Right atrium auricular region (tissue), 2 donors: ENCODE measurements around the gene ASB5. TPM values are rescaled to one million over a fixed set of nuclear protein-coding genes. Genes with fewer than 3 reads are reported as not detected.

Experiments used
- DNase-seq: peaks from one replicate; pipeline ENCODE4 v3.0.0-alpha.2; 2019; ENCODE audit warnings: low spot score
- H3K27ac ChIP-seq, 2 donors: fragments of 200-600 bp; sonication (generic); 1 replicate in 1 of 2; 2 replicates in 1 of 2; pipeline ENCODE4 v1.5.1; 2016 to 2019
- H3K27me3 ChIP-seq, 2 donors: fragments of 200-600 bp; sonication (generic); one replicate each; pipeline versions ENCODE4 v1.5.1 to v1.6.0; 2017 to 2019
- H3K36me3 ChIP-seq: fragments of 200-600 bp; sonication (generic); one replicate; pipeline ENCODE4 v1.5.1; 2016
- H3K4me1 ChIP-seq, 2 donors: fragments of 200-600 bp; sonication (generic); one replicate each; pipeline versions ENCODE4 v1.5.1 to v1.6.0; 2017 to 2019
- H3K4me3 ChIP-seq, 2 donors: fragments of 200-600 bp; sonication (generic); 1 replicate in 1 of 2; 2 replicates in 1 of 2; pipeline ENCODE4 v1.5.1; 2017 to 2019; ENCODE audit warnings: mild to moderate bottlenecking in 1 of 2, moderate library complexity in 1 of 2
- H3K9me3 ChIP-seq, 2 donors: fragments of 200-600 bp; sonication (generic); one replicate each; pipeline ENCODE4 v1.5.1; 2019
- total RNA-seq, 2 donors: library from RNA; depleted of rRNA; stranded (reverse); fragments of >200 nt; gene quantifications; one replicate each; pipeline ENCODE4 v1.1.0, GENCODE V29; 2016
- TF ChIP-seq, protein P1 (sequence below), 2 donors: fragments of 200-600 bp; sonication (generic); IDR thresholded peaks; one replicate each; pipeline ENCODE4 v1.5.1; 2019; ENCODE audit warnings: antibody characterized with exemption in 2 of 2

Gene ASB5
- total RNA-seq, 2 donors from 2014 or later, result 0.90 to 3.7 TPM

DNA sequence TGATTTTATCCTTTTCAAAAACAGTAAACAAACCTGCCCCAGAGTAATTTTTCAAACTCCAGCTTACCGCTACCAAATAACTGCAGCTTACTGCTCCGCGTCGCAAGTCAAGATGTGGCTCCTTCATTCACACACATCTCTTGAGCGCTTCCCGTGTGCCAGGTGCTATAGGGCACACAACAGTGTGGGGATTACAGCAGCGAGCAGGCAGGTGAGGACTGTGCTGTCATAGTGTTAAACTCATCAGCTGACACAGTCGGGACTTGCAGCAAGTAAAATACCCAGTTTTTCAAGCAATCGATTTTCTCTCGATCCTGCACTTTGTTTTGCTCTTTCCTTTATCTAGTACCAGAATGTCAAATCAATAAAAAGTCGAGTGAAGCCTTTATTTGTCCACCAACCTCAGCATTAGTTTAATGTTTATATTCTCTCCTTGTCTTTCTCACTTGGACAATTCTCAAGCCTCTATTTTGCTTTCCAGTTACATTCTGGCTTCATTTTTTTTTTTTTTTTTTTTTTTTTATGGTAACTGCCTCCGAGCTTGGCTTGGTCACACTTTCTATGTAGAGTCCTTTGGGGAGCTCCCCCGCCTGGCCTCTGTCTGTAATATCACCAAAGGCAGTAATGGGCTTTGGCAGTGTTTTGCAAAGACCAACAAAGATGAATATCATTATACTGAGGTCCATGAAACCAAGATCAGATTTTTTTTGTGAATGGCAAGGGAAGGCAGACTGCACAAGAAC is 8.3 kb upstream of the ASB5 start:
- peak; percentile 60 for DNase-seq
- Histone ChIP-seq H3K27me3 (no peaks in the 10 kb centered on the region), H3K4me3 (no peak overlapping the region), H3K9me3 (no peaks in the 10 kb centered on the region), H3K27ac (no peak overlapping the region), H3K4me1 (no peaks in the 10 kb centered on the region), H3K36me3 (no peaks in the 10 kb centered on the region)
- TF ChIP-seq, protein P1, sequence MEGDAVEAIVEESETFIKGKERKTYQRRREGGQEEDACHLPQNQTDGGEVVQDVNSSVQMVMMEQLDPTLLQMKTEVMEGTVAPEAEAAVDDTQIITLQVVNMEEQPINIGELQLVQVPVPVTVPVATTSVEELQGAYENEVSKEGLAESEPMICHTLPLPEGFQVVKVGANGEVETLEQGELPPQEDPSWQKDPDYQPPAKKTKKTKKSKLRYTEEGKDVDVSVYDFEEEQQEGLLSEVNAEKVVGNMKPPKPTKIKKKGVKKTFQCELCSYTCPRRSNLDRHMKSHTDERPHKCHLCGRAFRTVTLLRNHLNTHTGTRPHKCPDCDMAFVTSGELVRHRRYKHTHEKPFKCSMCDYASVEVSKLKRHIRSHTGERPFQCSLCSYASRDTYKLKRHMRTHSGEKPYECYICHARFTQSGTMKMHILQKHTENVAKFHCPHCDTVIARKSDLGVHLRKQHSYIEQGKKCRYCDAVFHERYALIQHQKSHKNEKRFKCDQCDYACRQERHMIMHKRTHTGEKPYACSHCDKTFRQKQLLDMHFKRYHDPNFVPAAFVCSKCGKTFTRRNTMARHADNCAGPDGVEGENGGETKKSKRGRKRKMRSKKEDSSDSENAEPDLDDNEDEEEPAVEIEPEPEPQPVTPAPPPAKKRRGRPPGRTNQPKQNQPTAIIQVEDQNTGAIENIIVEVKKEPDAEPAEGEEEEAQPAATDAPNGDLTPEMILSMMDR (IDR thresholded peaks at IDR 0.05), result peak; percentile 27 to 63

DNA sequence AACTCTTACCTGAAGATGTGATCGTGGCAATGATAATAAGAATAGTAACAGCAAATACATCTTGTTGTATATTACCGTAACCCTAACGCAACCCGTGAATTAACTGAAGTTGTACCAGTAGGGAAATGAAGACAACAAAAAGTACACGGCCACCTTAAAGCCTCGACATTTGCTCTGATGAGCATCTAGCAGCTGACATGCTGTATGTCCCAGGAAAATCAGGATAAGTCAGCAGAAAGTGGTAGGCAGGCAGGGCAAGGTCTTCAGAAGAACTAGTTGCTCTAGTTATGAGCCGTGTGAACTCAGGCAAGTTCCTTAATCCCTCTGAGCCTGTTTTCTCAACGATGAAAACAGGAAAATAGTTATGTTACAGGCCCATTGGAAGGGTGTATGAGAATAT is 7.7 kb upstream of the ASB5 start:
- no peak for DNase-seq
- Histone ChIP-seq H3K4me3 (no peak overlapping the region), H3K9me3 (no peaks in the 10 kb centered on the region), H3K27ac (no peak overlapping the region), H3K4me1 (no peaks in the 10 kb centered on the region), H3K36me3 (no peaks in the 10 kb centered on the region), H3K27me3 (no peaks in the 10 kb centered on the region)
- TF ChIP-seq, protein P1 (IDR thresholded peaks at IDR 0.05), result no peak

DNA sequence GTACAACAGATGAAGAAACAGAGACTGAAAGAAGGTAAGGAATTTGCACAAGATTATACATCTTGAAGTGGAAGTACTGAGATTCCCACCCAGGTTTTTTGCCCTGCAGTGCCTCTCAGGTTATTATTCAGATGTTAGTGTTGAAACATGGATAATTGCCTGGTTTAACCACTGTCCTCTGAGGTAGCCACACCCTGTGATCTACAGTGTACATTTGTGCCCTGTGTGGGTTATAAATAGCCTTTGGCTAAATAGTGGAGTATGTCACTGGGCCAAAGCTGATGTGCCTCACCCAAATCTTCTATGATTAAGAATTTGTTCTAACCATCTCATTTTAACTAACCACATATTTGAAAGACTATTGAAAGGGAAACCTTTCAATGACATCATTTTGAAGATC is 5.4 kb upstream of the ASB5 start:
- no peak overlapping the region for H3K4me3 ChIP-seq
- no peaks in the 10 kb centered on the region for H3K27me3 ChIP-seq
- H3K9me3 ChIP-seq, result no peaks in the 10 kb centered on the region
- DNase-seq, result no peak
- TF ChIP-seq, protein P1 (IDR thresholded peaks at IDR 0.05), result no peak
- H3K4me1 ChIP-seq, result no peaks in the 10 kb centered on the region
- H3K36me3 ChIP-seq, result no peaks in the 10 kb centered on the region
- no peak overlapping the region for H3K27ac ChIP-seq

DNA sequence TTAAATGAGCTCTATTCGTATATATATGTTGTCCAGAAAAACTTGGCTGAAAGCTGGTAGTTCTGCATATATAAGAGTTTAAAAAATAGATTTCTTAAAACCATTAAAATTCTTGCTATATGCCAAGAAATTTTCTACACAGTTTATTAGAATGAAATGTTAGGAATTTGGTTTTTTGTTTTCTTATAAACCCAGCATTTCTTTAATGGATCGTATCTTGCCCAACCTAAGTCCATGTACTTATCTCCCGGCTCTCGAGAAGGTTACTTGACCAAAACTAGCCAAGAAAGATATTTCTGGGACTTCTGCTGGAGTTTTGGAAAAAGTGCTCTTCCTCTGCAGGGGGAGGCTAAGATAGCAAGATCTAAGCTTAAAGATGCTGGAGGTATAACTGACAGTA is 4.7 kb upstream of the ASB5 start:
- Histone ChIP-seq H3K36me3 (no peaks in the 10 kb centered on the region), H3K9me3 (no peaks in the 10 kb centered on the region), H3K27ac (no peak overlapping the region), H3K4me1 (no peaks in the 10 kb centered on the region), H3K4me3 (no peak overlapping the region), H3K27me3 (no peaks in the 10 kb centered on the region)
- TF ChIP-seq, protein P1 (IDR thresholded peaks at IDR 0.05), result no peak
- DNase-seq, result no peak

DNA sequence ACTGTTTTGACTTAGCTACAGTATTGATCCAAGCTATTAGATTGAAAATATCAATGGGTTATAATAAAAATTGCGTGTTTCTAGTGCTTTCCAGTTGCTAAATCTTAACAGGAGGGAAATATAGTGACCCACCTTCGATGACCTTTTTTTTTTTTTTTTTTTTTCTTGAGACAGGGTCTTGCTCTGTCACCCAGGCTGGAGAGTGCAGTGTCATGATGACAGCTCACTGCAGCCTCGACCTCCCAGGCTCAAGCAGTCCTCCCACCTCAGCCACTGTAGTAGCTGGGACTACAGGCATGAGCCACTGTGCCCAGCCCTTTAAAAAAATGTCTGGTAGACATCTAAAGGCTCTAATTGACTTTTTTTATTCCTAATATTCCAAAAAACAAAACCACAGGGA is 3.8 kb upstream of the ASB5 start:
- DNase-seq, result no peak
- Histone ChIP-seq H3K27ac (no peak overlapping the region), H3K4me3 (no peak overlapping the region), H3K36me3 (no peaks in the 10 kb centered on the region), H3K9me3 (no peaks in the 10 kb centered on the region), H3K27me3 (no peaks in the 10 kb centered on the region), H3K4me1 (no peaks in the 10 kb centered on the region)
- TF ChIP-seq, protein P1 (IDR thresholded peaks at IDR 0.05), result no peak

DNA sequence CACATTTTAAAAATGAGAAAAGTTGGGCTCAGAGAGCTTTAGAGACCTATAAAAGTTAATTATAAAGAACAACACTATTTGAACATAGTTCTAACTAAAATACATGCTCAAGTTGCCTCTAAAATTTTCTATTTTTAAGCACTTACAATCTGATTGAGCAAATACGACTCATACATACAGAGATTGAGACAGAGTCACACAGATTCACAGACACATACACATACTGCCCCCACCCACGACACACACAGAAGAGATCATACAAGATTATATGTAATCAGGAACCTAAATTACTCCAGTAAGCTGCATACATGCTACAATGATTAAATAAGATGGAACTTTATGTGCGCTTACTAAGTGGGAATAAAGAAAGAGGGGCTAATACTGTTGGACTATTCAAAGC is 2.7 kb upstream of the ASB5 start:
- TF ChIP-seq, protein P1 (IDR thresholded peaks at IDR 0.05), result no peak
- Histone ChIP-seq H3K9me3 (no peaks in the 10 kb centered on the region), H3K4me3 (no peak overlapping the region), H3K27me3 (no peaks in the 10 kb centered on the region), H3K27ac (no peak overlapping the region), H3K36me3 (no peaks in the 10 kb centered on the region), H3K4me1 (no peaks in the 10 kb centered on the region)
- DNase-seq, result no peak
